A549 (cell line): ENCODE results near the gene CFC1.
"Not testable (repeated sequence)": the region's sequence is repeated elsewhere in the genome, so short reads cannot be mapped to it uniquely, and the experiment has no call there.

Source experiments
- RFX5 ChIP-seq: fragments of 450-650 bp; IDR thresholded peaks from 2 replicates; pipeline ENCODE4 v1.7.1; 2014; ENCODE audit warnings: antibody characterized with exemption, mild to moderate bottlenecking, moderate library complexity
- TF ChIP-seq, protein P1 (sequence below): fragments of >200 bp; sonication (Bioruptor Twin); formaldehyde crosslinking; IDR thresholded peaks from 3 replicates; pipeline ENCODE4 v1.5.1; 2016

DNA sequence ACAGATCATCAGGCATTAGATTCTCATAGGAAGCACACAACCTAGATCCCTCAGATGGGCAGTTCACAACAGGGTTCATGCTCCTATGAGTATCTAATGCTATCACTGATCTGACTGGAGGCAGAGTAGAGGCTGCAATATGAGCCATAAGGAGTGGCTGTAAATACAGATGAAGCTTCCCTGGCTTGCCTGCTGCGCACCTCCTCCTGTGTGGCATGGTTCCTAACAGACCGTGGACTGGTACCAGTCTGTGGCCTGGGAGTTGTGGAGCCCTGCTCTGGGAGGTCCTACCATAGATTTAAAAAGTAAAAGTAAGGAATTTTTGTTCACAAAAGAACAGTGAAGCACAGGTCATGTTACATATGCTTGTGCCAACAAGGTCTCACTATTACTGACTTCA is 39.6 kb upstream of the CFC1 start:
- TF ChIP-seq, protein P1, sequence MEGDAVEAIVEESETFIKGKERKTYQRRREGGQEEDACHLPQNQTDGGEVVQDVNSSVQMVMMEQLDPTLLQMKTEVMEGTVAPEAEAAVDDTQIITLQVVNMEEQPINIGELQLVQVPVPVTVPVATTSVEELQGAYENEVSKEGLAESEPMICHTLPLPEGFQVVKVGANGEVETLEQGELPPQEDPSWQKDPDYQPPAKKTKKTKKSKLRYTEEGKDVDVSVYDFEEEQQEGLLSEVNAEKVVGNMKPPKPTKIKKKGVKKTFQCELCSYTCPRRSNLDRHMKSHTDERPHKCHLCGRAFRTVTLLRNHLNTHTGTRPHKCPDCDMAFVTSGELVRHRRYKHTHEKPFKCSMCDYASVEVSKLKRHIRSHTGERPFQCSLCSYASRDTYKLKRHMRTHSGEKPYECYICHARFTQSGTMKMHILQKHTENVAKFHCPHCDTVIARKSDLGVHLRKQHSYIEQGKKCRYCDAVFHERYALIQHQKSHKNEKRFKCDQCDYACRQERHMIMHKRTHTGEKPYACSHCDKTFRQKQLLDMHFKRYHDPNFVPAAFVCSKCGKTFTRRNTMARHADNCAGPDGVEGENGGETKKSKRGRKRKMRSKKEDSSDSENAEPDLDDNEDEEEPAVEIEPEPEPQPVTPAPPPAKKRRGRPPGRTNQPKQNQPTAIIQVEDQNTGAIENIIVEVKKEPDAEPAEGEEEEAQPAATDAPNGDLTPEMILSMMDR: not testable (repeated sequence)
- not testable (repeated sequence) for TF ChIP-seq RFX5
